ENCODE data around the gene SLC29A3. TPM values are rescaled to one million over a fixed set of nuclear protein-coding genes. Genes with fewer than 3 reads are reported as not detected.

Gene SLC29A3
- total RNA-seq, 1 experiment from 2014 or later, result 4.4 TPM

- Histone ChIP-seq H3K4me2 (ENCODE audit: low read length) (no peak overlapping the region), H3K36me3 (ENCODE audit: low read depth, low read length) (no peaks in the 10 kb centered on the region), H4K20me1 (ENCODE audit: low read length) (no peaks in the 10 kb centered on the region), H3K9me2 (replicated peaks; ENCODE audit: low read length) (no peaks in the 10 kb centered on the region), H3K9me3 (ENCODE audit: low read length) (no peaks in the 10 kb centered on the region), H2AFZ (ENCODE audit: low read length) (no peak overlapping the region), H3F3A (ENCODE audit: low read length, unreplicated experiment) (no peaks in the 10 kb centered on the region), H3K27me3 (ENCODE audit: low read length) (no peaks in the 10 kb centered on the region), H3K4me3 (ENCODE audit: low read length) (no peak overlapping the region), H3K27ac (ENCODE audit: low read length) (no peak overlapping the region), H3K4me1 (ENCODE audit: insufficient read depth, low read length) (no peaks in the 10 kb centered on the region), H3K9ac (ENCODE audit: low read length) (no peak overlapping the region), H3K79me2 (ENCODE audit: low read length) (no peaks in the 10 kb centered on the region)
- no peak for DNase-seq
- BruUV-seq (replicated peaks), result no TSS peak
- ChIA-PET POLR2A (ENCODE audit: unreplicated experiment) (no interaction called here), CTCF (no interaction called here)
- no peak for TF ChIP-seq EZH2phosphoT487 (IDR thresholded peaks at IDR 0.05; ENCODE audit: borderline replicate concordance, low read length)
- no peak for TF ChIP-seq EZH2 (IDR thresholded peaks at IDR 0.05; ENCODE audit: low read length, unreplicated experiment)
- TF ChIP-seq CTCF (conservative IDR thresholded peaks at IDR 0.05; ENCODE audit: low read depth, low read length), result no peak
- intact Hi-C loops (cut with micrococcal nuclease), result no loop called here
- ATAC-seq, result no peak
Observed at GRCh38 chr10:71283876-71284275, 35.2 kb upstream of the SLC29A3 start.

- no peaks in the 10 kb centered on the region for H3K36me3 ChIP-seq (ENCODE audit: low read depth, low read length)
- H4K20me1 ChIP-seq (ENCODE audit: low read length), result no peaks in the 10 kb centered on the region
- no peaks in the 10 kb centered on the region for H3K79me2 ChIP-seq (ENCODE audit: low read length)
- no TSS peak for BruUV-seq (replicated peaks)
- no peaks in the 10 kb centered on the region for H3K9me3 ChIP-seq (ENCODE audit: low read length)
- H3K4me3 ChIP-seq (ENCODE audit: low read length), result no peak overlapping the region
- H3K27me3 ChIP-seq (ENCODE audit: low read length), result no peaks in the 10 kb centered on the region
- H3F3A ChIP-seq (ENCODE audit: low read length, unreplicated experiment), result no peaks in the 10 kb centered on the region
- no peaks in the 10 kb centered on the region for H3K9me2 ChIP-seq (replicated peaks; ENCODE audit: low read length)
- intact Hi-C loops (cut with micrococcal nuclease), result no loop called here
- H3K4me1 ChIP-seq (ENCODE audit: insufficient read depth, low read length), result no peaks in the 10 kb centered on the region
- no peak overlapping the region for H3K9ac ChIP-seq (ENCODE audit: low read length)
- no peak overlapping the region for H2AFZ ChIP-seq (ENCODE audit: low read length)
- H3K4me2 ChIP-seq (ENCODE audit: low read length), result no peak overlapping the region
- ChIA-PET POLR2A (ENCODE audit: unreplicated experiment) (no interaction called here), CTCF (interaction anchor here (0.6 kb wide), 1 partner anchor 309 kb away, joined by 7 read pairs; no protein-coding TSS in a partner anchor)
- no peak overlapping the region for H3K27ac ChIP-seq (ENCODE audit: low read length)
- no peak for ATAC-seq
- no peak for TF ChIP-seq CTCF (conservative IDR thresholded peaks at IDR 0.05; ENCODE audit: low read depth, low read length)
- TF ChIP-seq EZH2phosphoT487 (IDR thresholded peaks at IDR 0.05; ENCODE audit: borderline replicate concordance, low read length), result no peak
- no peak for DNase-seq
Observed at GRCh38 chr10:71284544-71285179, 34.4 kb upstream of the SLC29A3 start.

- H3F3A ChIP-seq (ENCODE audit: low read length, unreplicated experiment), result no peaks in the 10 kb centered on the region
- no peak overlapping the region for H3K9ac ChIP-seq (ENCODE audit: low read length)
- H3K36me3 ChIP-seq (ENCODE audit: low read depth, low read length), result no peaks in the 10 kb centered on the region
- no peaks in the 10 kb centered on the region for H3K9me3 ChIP-seq (ENCODE audit: low read length)
- H2AFZ ChIP-seq (ENCODE audit: low read length), result no peak overlapping the region
- DNase-seq (peak; percentile 47), ATAC-seq (peak; percentile 79)
- CTCF ChIA-PET, result no interaction called here
- intact Hi-C loops (cut with micrococcal nuclease), result no loop called here
- POLR2A ChIA-PET (ENCODE audit: unreplicated experiment), result no interaction called here
- no peaks in the 10 kb centered on the region for H4K20me1 ChIP-seq (ENCODE audit: low read length)
- H3K27ac ChIP-seq (ENCODE audit: low read length), result no peak overlapping the region
- H3K79me2 ChIP-seq (ENCODE audit: low read length), result no peaks in the 10 kb centered on the region
- no peaks in the 10 kb centered on the region for H3K9me2 ChIP-seq (replicated peaks; ENCODE audit: low read length)
- H3K27me3 ChIP-seq (ENCODE audit: low read length), result no peaks in the 10 kb centered on the region
- no TSS peak for BruUV-seq (replicated peaks)
- TF ChIP-seq EZH2 (IDR thresholded peaks at IDR 0.05; ENCODE audit: low read length, unreplicated experiment), result no peak
- peak; percentile 78 for TF ChIP-seq CTCF (conservative IDR thresholded peaks at IDR 0.05; ENCODE audit: low read depth, low read length)
- no peaks in the 10 kb centered on the region for H3K4me1 ChIP-seq (ENCODE audit: insufficient read depth, low read length)
- no peak overlapping the region for H3K4me3 ChIP-seq (ENCODE audit: low read length)
- H3K4me2 ChIP-seq (ENCODE audit: low read length), result no peak overlapping the region
Observed at GRCh38 chr10:71285180-71285545, 33.9 kb upstream of the SLC29A3 start.
